ENCODE measurements around the gene ZMIZ1. TPM values are rescaled to one million over a fixed set of nuclear protein-coding genes. Genes with fewer than 3 reads are reported as not detected.

The ZMIZ1 gene
- total and polyA plus RNA-seq, 8 donors = 63.1 to 87.2 (median 76.8) TPM

GRCh38 chr10:79287973-79288723 is 219.4 kb downstream of the ZMIZ1 start:
- H3K27ac ChIP-seq = peak overlapping the region in 1 of 2 donors; percentile 94
- H3K4me3 ChIP-seq = no peak overlapping the region
- DNase-seq (no peak), ATAC-seq (no peak)
- no peak for TF ChIP-seq CTCF (IDR thresholded peaks at IDR 0.05)
- H3K9me3 ChIP-seq = no peaks in the 10 kb centered on the region
- intact Hi-C loops (cut with DNase I) = no loop called here
- H3K4me1 ChIP-seq = peaks cover 9 to 67% of the 10 kb centered on the region in 2 donors
- peaks cover 0 to 64% of the 10 kb centered on the region in 2 donors for H3K36me3 ChIP-seq
- no peaks in the 10 kb centered on the region for H3K27me3 ChIP-seq

- ATAC-seq = no peak
- H3K4me1 ChIP-seq = peaks cover 15 to 67% of the 10 kb centered on the region in 2 donors
- H3K27me3 ChIP-seq = no peaks in the 10 kb centered on the region
- H3K4me3 ChIP-seq = no peak overlapping the region
- no peaks in the 10 kb centered on the region for H3K9me3 ChIP-seq
- H3K27ac ChIP-seq = peak overlapping the region in 1 of 2 donors; percentile 41
- intact Hi-C loops (cut with DNase I) = no loop called here
- DNase-seq = no peak
- no peak for TF ChIP-seq CTCF (IDR thresholded peaks at IDR 0.05)
- peaks cover 0 to 77% of the 10 kb centered on the region in 2 donors for H3K36me3 ChIP-seq
Measured at GRCh38 chr10:79289801-79290200, 221.0 kb downstream of the ZMIZ1 start.

- H3K27me3 ChIP-seq = no peaks in the 10 kb centered on the region
- ATAC-seq (no peak), DNase-seq (no peak)
- H3K4me3 ChIP-seq = no peak overlapping the region
- H3K4me1 ChIP-seq = peaks cover 6 to 65% of the 10 kb centered on the region in 2 donors
- no peak for TF ChIP-seq CTCF (IDR thresholded peaks at IDR 0.05)
- H3K36me3 ChIP-seq = peaks cover 0 to 84% of the 10 kb centered on the region in 2 donors
- H3K27ac ChIP-seq = peak overlapping the region in 1 of 2 donors; percentile 98
- no peaks in the 10 kb centered on the region for H3K9me3 ChIP-seq
- intact Hi-C loops (cut with DNase I) = no loop called here
Measured at GRCh38 chr10:79292026-79292766, 223.4 kb downstream of the ZMIZ1 start.

GRCh38 chr10:79292891-79293746 is 224.4 kb downstream of the ZMIZ1 start:
- Histone ChIP-seq H3K4me3 (no peak overlapping the region), H3K9me3 (no peaks in the 10 kb centered on the region), H3K27me3 (no peaks in the 10 kb centered on the region), H3K4me1 (peaks cover 6 to 63% of the 10 kb centered on the region in 2 donors), H3K27ac (peak overlapping the region; percentile 69 to 98), H3K36me3 (peaks cover 0 to 89% of the 10 kb centered on the region in 2 donors)
- DNase-seq (peak in 2 of 4 donors; percentile 59 to 89), ATAC-seq (peak; percentile 26)
- intact Hi-C loops (cut with DNase I) = no loop called here
- peak in 1 of 2 donors; percentile 48 for TF ChIP-seq CTCF (IDR thresholded peaks at IDR 0.05)

All from left lung (tissue), 10 donors.